K562 (cell line): Measurements from ENCODE around the gene WASF3. TPM values are rescaled to one million over a fixed set of nuclear protein-coding genes. Genes with fewer than 3 reads are reported as not detected.

Experiments
- ATAC-seq: fragments of 200-7000 bp; cut with Tn5 transposase; 3 replicates; pipeline ENCODE4 v1.9.1; 2020; ENCODE audit warnings: moderate library complexity
- BruUV-seq: library from RNA; stranded (reverse); fragments of 400-500 nt; replicated peaks from 2 replicates; lab custom pipeline; 2021; lab: Mats Ljungman, UMichigan
- CTCF ChIA-PET: fragments of 300-600 bp; formaldehyde crosslinking; extraction: SDS; loops from one replicate; lab custom pipeline; 2021; ENCODE audit warnings: low intra/inter-chr PET ratio; lab: Yijun Ruan, JAX
- POLR2A ChIA-PET: fragments of 300-600, 350-650 bp; sonication (Branson Sonifier 250); formaldehyde crosslinking; extraction: SDS; loops from one replicate; lab custom pipeline; 2021; ENCODE audit warnings: antibody characterized with exemption, inconsistent platforms; lab: Yijun Ruan, JAX
- DNase-seq, 4 experiments: peaks; one replicate each; pipeline versions ENCODE4 v3.0.0 to v3.0.0-alpha.2; 2011 to 2018; ENCODE audit warnings: low spot score in 3 of 4, mixed read lengths in 3 of 4; ENCODE audit errors: extremely low read depth in 1 of 4
- FAIRE-seq: peaks from 2 replicates; lab custom pipeline; 2011; peaks lifted over from hg19 to GRCh38; lab: Jason Lieb, UNC
- H2AFZ ChIP-seq: 2 replicates; pipeline ENCODE4 v1.6.0; 2011; ENCODE audit warnings: low read depth, low read length, control low read depth, inconsistent platforms
- H3K27ac ChIP-seq: fragments of 200-600 bp; 3 replicates; pipeline ENCODE4 v1.8.0; 2011; ENCODE audit warnings: low read depth, mild to moderate bottlenecking, control low read depth, inconsistent platforms, low read length, moderate library complexity, mixed read lengths; ENCODE audit errors: extremely low read depth
- H3K27me3 ChIP-seq, 2 experiments: fragments of 300-600 bp in 1 of 2; 2 replicates in 1 of 2; 3 replicates in 1 of 2; pipeline versions ENCODE4 v1.6.0 to v1.8.0; 2011; ENCODE audit warnings: inconsistent platforms in 2 of 2, low read length in 2 of 2, mild to moderate bottlenecking in 1 of 2, mixed read lengths in 1 of 2, moderate library complexity in 1 of 2; ENCODE audit not compliant: control insufficient read depth in 2 of 2, insufficient read depth in 2 of 2
- H3K36me3 ChIP-seq: fragments of 300-600 bp; 3 replicates; pipeline ENCODE4 v1.8.0; 2011; ENCODE audit warnings: mild to moderate bottlenecking, low read length, inconsistent platforms; ENCODE audit not compliant: control insufficient read depth, insufficient read depth
- H3K4me1 ChIP-seq, 2 experiments: fragments of 200-600 bp in 1 of 2; replicated peaks in 1 of 2; 2 replicates in 1 of 2; 3 replicates in 1 of 2; pipeline versions ENCODE4 v1.5.1 to v1.8.0; 2011; ENCODE audit warnings: inconsistent platforms in 2 of 2, low read length in 2 of 2, mild to moderate bottlenecking in 1 of 2, mixed read lengths in 1 of 2, moderate library complexity in 1 of 2; ENCODE audit not compliant: control insufficient read depth in 2 of 2, insufficient read depth in 2 of 2
- H3K4me2 ChIP-seq: 2 replicates; pipeline ENCODE4 v1.6.1; 2011; ENCODE audit warnings: low read length, control low read depth, inconsistent platforms, mixed read lengths; ENCODE audit not compliant: insufficient read depth
- H3K4me3 ChIP-seq: fragments of 200-600 bp; sonication (generic), shearing (Covaris generic); 2 replicates; pipeline ENCODE4 v1.5.1; 2016; ENCODE audit warnings: control low read depth, inconsistent platforms
- H3K79me2 ChIP-seq: fragments of 200-600 bp; 3 replicates; pipeline ENCODE4 v1.8.0; 2011; ENCODE audit warnings: low read length, inconsistent platforms; ENCODE audit not compliant: control insufficient read depth, insufficient read depth
- H3K9ac ChIP-seq, 2 experiments: 2 replicates each; pipeline versions ENCODE4 v1.6.0 to v1.6.1; 2011; ENCODE audit warnings: low read depth in 2 of 2, low read length in 2 of 2, control low read depth in 1 of 2, inconsistent platforms in 1 of 2, mild to moderate bottlenecking in 1 of 2, mixed read lengths in 1 of 2; ENCODE audit not compliant: insufficient read depth in 1 of 2
- H3K9me1 ChIP-seq: one replicate; pipeline ENCODE4 v1.6.0; 2011; ENCODE audit warnings: inconsistent platforms, mild to moderate bottlenecking, low read length, moderate library complexity; ENCODE audit not compliant: control insufficient read depth, insufficient read depth
- H3K9me3 ChIP-seq: replicated peaks from 2 replicates; pipeline ENCODE4 v1.5.1; 2011; ENCODE audit warnings: low read depth, low read length, inconsistent platforms; ENCODE audit not compliant: control insufficient read depth, insufficient read depth
- H4K20me1 ChIP-seq: replicated peaks from 2 replicates; pipeline ENCODE4 v1.6.1; 2011; ENCODE audit warnings: low read length, inconsistent platforms, mixed read lengths; ENCODE audit not compliant: control insufficient read depth, insufficient read depth
- E2F4 ChIP-seq: sonication (generic); formaldehyde crosslinking; IDR thresholded peaks from 2 replicates; pipeline ENCODE4 v1.8.0; 2022; ENCODE audit warnings: mild to moderate bottlenecking, low read depth, missing genetic modification reagents
- E2F6 ChIP-seq, 2 experiments: IDR thresholded peaks; 2 replicates each; pipeline ENCODE4 v1.6.1; 2011; ENCODE audit warnings: borderline replicate concordance in 1 of 2, control low read depth in 1 of 2, low read depth in 1 of 2, low read length in 1 of 2, mild to moderate bottlenecking in 1 of 2, mixed read lengths in 1 of 2, moderate library complexity in 1 of 2; ENCODE audit not compliant: insufficient read depth in 1 of 2, insufficient read length in 1 of 2, poor library complexity in 1 of 2, severe bottlenecking in 1 of 2; ENCODE audit errors: extremely low read depth in 1 of 2
- ETV5 ChIP-seq: sonication (generic); formaldehyde crosslinking; IDR thresholded peaks from 2 replicates; pipeline ENCODE4 v1.4.0; 2020; ENCODE audit warnings: low read depth, mild to moderate bottlenecking, missing genetic modification reagents
- FOXA1 ChIP-seq: fragments of 450-650 bp; IDR thresholded peaks from 2 replicates; pipeline ENCODE4 v1.6.1; 2016; ENCODE audit warnings: mild to moderate bottlenecking, borderline replicate concordance
- GABPB2 ChIP-seq: fragments of 250-450 bp; sonication (Bioruptor Pico); conservative IDR thresholded peaks from 2 replicates; pipeline ENCODE4 v1.5.1; 2021; ENCODE audit warnings: mild to moderate bottlenecking
- IRF9 ChIP-seq: fragments of 450-650 bp; IDR thresholded peaks from 2 replicates; pipeline ENCODE4 v1.6.1; 2016; ENCODE audit warnings: missing biosample characterization, missing genetic modification characterization
- MAFF ChIP-seq: IDR thresholded peaks from 2 replicates; pipeline ENCODE4 v1.6.1; 2012; ENCODE audit warnings: low read length, improper control_type of control experiment
- MECOM ChIP-seq: fragments of 250-450 bp; sonication (Bioruptor Pico); IDR thresholded peaks from 2 replicates; pipeline ENCODE4 v1.8.0; 2022; ENCODE audit warnings: inconsistent platforms
- NCOR1 ChIP-seq: fragments of 450-650 bp; IDR thresholded peaks from 2 replicates; pipeline ENCODE4 v1.6.1; 2016; ENCODE audit warnings: mild to moderate bottlenecking, moderate library complexity
- NFE2 ChIP-seq: IDR thresholded peaks from 2 replicates; pipeline ENCODE4 v1.6.1; 2014; ENCODE audit warnings: antibody characterized with exemption, low read depth
- NFYB ChIP-seq: IDR thresholded peaks from 2 replicates; pipeline ENCODE4 v1.6.1; 2011; ENCODE audit warnings: mild to moderate bottlenecking, moderate library complexity; ENCODE audit not compliant: insufficient read length; ENCODE audit errors: extremely low read depth
- PRPF4 ChIP-seq: fragments of 200-400 bp; formaldehyde crosslinking; IDR thresholded peaks from one replicate; pipeline ENCODE4 v1.6.1; 2017; ENCODE audit warnings: low read length, low read depth, mild to moderate bottlenecking; ENCODE audit not compliant: insufficient read depth, poor library complexity, severe bottlenecking
- RFX1 ChIP-seq: fragments of 450-650 bp; IDR thresholded peaks from 2 replicates; pipeline ENCODE4 v1.6.1; 2016; ENCODE audit warnings: mild to moderate bottlenecking, moderate library complexity
- TAF15 ChIP-seq: fragments of 200-400 bp; formaldehyde crosslinking; IDR thresholded peaks from 2 replicates; pipeline ENCODE4 v1.6.1; 2017; ENCODE audit warnings: mild to moderate bottlenecking, low read depth, low read length, moderate library complexity
- THRB ChIP-seq: fragments of 450-650 bp; formaldehyde crosslinking; conservative IDR thresholded peaks from 2 replicates; pipeline ENCODE4 v1.4.0; 2022; ENCODE audit warnings: mild to moderate bottlenecking, missing genetic modification characterization
- ZNF165 ChIP-seq: fragments of 250-450 bp; sonication (Bioruptor Pico); IDR thresholded peaks from 2 replicates; pipeline ENCODE4 v1.4.0; 2020; ENCODE audit warnings: borderline replicate concordance
- WGBS: fragments of 100-300 bp; shearing (Covaris generic); methylation state at CpG from one replicate; pipeline ENCODE4 v1.1.6; 2016; ENCODE audit warnings: low coverage, mixed read lengths; ENCODE audit not compliant: insufficient coverage; ENCODE audit errors: missing lambda C conversion rate; 5-methylcytosine and 5-hydroxymethylcytosine counted together
- in situ Hi-C: fragments of 300-500 bp; cut with MboI; formaldehyde crosslinking; loops from 4 replicates; pipeline ENCODE4 v1.15.0; 2018; ENCODE audit warnings: inconsistent platforms, mixed read lengths
- intact Hi-C: fragments of 100-400 bp; cut with micrococcal nuclease; formaldehyde crosslinking; loops from 2 replicates; pipeline ENCODE4 v1.14.2; 2022
- polyA plus RNA-seq, 8 experiments: library from polyadenylated mRNA; depleted of rRNA in 4 of 8; stranded (reverse) in 5 of 8; unstranded in 3 of 8; fragments of >200 nt; fragmentation: Nextera tagmentation in 2 of 8; fragmentation: Illumina TruSeq in 1 of 8; extraction: Ambion mirVana in 2 of 8; extraction: Trizol in 1 of 8; gene quantifications; 2 replicates each; pipeline versions ENCODE4 v1.2.1 to v1.2.3, GENCODE V29; 2011 to 2014; ENCODE audit warnings: inconsistent platforms in 1 of 8, missing spikeins in 1 of 8
- total RNA-seq, 7 experiments: library from RNA; depleted of rRNA in 6 of 7; stranded (reverse); fragments of >200 nt in 6 of 7; fragmentation: Illumina TruSeq in 2 of 7; extraction: Trizol in 2 of 7; gene quantifications; 2 replicates each; pipeline versions ENCODE4 v1.2.1 to v1.2.3, GENCODE V29; 2011 to 2021; ENCODE audit warnings: low replicate concordance in 1 of 7
- TF ChIP-seq, protein P1 (sequence below): fragments of 450-650 bp; formaldehyde crosslinking; IDR thresholded peaks from 2 replicates; pipeline ENCODE4 v1.4.0; 2020; ENCODE audit warnings: mild to moderate bottlenecking, moderate library complexity

WASF3 gene
- total and polyA plus RNA-seq, 9 of the 15 experiments (the other 6 are each of a cell fraction or from before 2014, with no cell fraction given) = 0.04 to 0.43 (median 0.11) TPM

DNA sequence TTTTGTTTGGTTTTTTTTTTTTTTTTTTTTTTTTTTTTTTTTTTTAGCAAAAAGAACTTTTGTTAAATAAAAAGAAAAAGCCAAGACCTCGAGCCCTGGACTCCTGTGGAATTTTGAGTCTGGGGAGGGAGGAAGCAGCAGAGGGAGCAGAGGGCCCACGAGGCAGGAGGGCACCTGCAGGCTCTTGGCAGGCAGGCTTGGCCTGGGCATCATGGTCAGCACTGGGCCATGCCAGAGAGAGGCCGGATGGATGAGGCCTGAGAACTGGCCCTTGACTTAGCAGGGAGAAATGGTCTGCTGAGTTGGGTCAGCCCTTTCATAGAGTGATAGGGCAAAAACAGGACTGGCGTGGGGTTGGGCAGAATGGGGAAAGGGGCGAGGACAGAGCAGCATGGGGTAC lies 102.7 kb downstream of the WASF3 start:
- intact Hi-C loops (no loop called here), in situ Hi-C loops (no loop called here)
- Histone ChIP-seq H3K79me2 (no peaks in the 10 kb centered on the region), H3K9ac (no peak overlapping the region), H3K27ac (no peak overlapping the region), H4K20me1 (no peaks in the 10 kb centered on the region), H3K4me1 (no peaks in the 10 kb centered on the region), H3K9me1 (no peaks in the 10 kb centered on the region), H3K36me3 (no peaks in the 10 kb centered on the region), H3K4me3 (no peak overlapping the region), H3K9me3 (no peaks in the 10 kb centered on the region), H3K4me2 (no peak overlapping the region), H2AFZ (no peak overlapping the region), H3K27me3 (no peaks in the 10 kb centered on the region)
- no TSS peak for BruUV-seq
- CTCF ChIA-PET = no interaction called here
- FAIRE-seq (no peak), DNase-seq (no peak), ATAC-seq (no peak)
- POLR2A ChIA-PET = no interaction called here
- WGBS = 0% methylated on average over 3 of the region's 5 CpGs
- no peak for TF ChIP-seq IRF9 (tag)
- TF ChIP-seq NCOR1 = no peak
- TF ChIP-seq GABPB2 (CRISPR knock-in tag) = no peak
- no peak for TF ChIP-seq PRPF4
- no peak for TF ChIP-seq E2F4 (CRISPR knock-in tag)
- TF ChIP-seq NFE2 = no peak
- no peak for TF ChIP-seq E2F6 (IDR thresholded peaks at IDR 0.05; ENCODE audit: borderline replicate concordance in 1 of 2, extremely low read depth in 1 of 2, insufficient read depth in 1 of 2, insufficient read length in 1 of 2, low read depth in 1 of 2, low read length in 1 of 2, poor library complexity in 1 of 2, severe bottlenecking in 1 of 2)
- no peak for TF ChIP-seq TAF15
- TF ChIP-seq NFYB = no peak
- no peak for TF ChIP-seq ZNF165 (CRISPR knock-in tag)
- no peak for TF ChIP-seq THRB (CRISPR knock-in tag)
- TF ChIP-seq RFX1 = no peak
- no peak for TF ChIP-seq MAFF
- TF ChIP-seq, protein P1, sequence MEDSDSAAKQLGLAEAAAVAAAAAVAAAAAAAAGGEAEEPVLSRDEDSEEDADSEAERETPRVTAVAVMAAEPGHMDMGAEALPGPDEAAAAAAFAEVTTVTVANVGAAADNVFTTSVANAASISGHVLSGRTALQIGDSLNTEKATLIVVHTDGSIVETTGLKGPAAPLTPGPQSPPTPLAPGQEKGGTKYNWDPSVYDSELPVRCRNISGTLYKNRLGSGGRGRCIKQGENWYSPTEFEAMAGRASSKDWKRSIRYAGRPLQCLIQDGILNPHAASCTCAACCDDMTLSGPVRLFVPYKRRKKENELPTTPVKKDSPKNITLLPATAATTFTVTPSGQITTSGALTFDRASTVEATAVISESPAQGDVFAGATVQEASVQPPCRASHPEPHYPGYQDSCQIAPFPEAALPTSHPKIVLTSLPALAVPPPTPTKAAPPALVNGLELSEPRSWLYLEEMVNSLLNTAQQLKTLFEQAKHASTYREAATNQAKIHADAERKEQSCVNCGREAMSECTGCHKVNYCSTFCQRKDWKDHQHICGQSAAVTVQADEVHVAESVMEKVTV (CRISPR knock-in tag) = no peak
- no peak for TF ChIP-seq MECOM (CRISPR knock-in tag)
- TF ChIP-seq ETV5 = no peak
- TF ChIP-seq FOXA1 = no peak
